H1 (cell line): ENCODE results near the gene KCNN1. TPM values are rescaled to one million over a fixed set of nuclear protein-coding genes. Genes with fewer than 3 reads are reported as not detected.

Source experiments
- CTCF ChIA-PET: fragments of 300-600 bp; sonication (Branson Sonifier 250); formaldehyde crosslinking; loops from one replicate; lab custom pipeline; 2021; ENCODE audit not compliant: partially characterized antibody; lab: Charles Lee
- POLR2A ChIA-PET: fragments of 300-600 bp; sonication (Branson Sonifier 250); formaldehyde crosslinking; loops from one replicate; lab custom pipeline; 2021; ENCODE audit warnings: inconsistent platforms; ENCODE audit not compliant: partially characterized antibody; lab: Charles Lee
- DNase-seq, 2 experiments: peaks; one replicate each; pipeline versions ENCODE4 v3.0.0 to v3.0.0-alpha.2; 2010 to 2022; ENCODE audit warnings: low spot score in 2 of 2, low read depth in 1 of 2, mixed read lengths in 1 of 2
- FAIRE-seq: peaks from 2 replicates; lab custom pipeline; 2011; peaks lifted over from hg19 to GRCh38; lab: Jason Lieb, UNC
- H2AFZ ChIP-seq: 2 replicates; pipeline ENCODE4 v1.8.1; 2012; ENCODE audit warnings: low read length, inconsistent platforms
- H2AK5ac ChIP-seq: 2 replicates; pipeline ENCODE4 v1.6.1; 2013; ENCODE audit warnings: low read depth, low read length
- H2BK120ac ChIP-seq: replicated peaks from 2 replicates; pipeline ENCODE3; 2013; ENCODE audit warnings: low read depth, low read length, inconsistent platforms
- H2BK12ac ChIP-seq: 2 replicates; pipeline ENCODE4 v1.6.1; 2013; ENCODE audit warnings: low read depth, low read length
- H2BK15ac ChIP-seq: 2 replicates; pipeline ENCODE4 v1.6.1; 2013; ENCODE audit warnings: low read length
- H2BK20ac ChIP-seq: 2 replicates; pipeline ENCODE4 v1.6.1; 2013; ENCODE audit warnings: low read length
- H2BK5ac ChIP-seq: 2 replicates; pipeline ENCODE4 v1.6.1; 2013; ENCODE audit warnings: low read depth, low read length
- H3K14ac ChIP-seq: 2 replicates; pipeline ENCODE4 v1.6.1; 2013; ENCODE audit warnings: inconsistent platforms; ENCODE audit not compliant: insufficient read length
- H3K18ac ChIP-seq: 2 replicates; pipeline ENCODE4 v1.6.1; 2013; ENCODE audit warnings: low read length; ENCODE audit errors: extremely low read depth
- H3K23ac ChIP-seq: 2 replicates; pipeline ENCODE4 v1.6.1; 2013; ENCODE audit warnings: inconsistent platforms; ENCODE audit not compliant: insufficient read length
- H3K23me2 ChIP-seq: 2 replicates; pipeline ENCODE4 v1.6.1; 2013; ENCODE audit warnings: low read depth, low read length
- H3K27ac ChIP-seq: 2 replicates; pipeline ENCODE4 v1.6.1; 2011; ENCODE audit warnings: low read depth, low read length, inconsistent platforms
- H3K27me3 ChIP-seq, 4 experiments: replicated peaks in 1 of 4; 1 replicate in 1 of 4; 2 replicates in 3 of 4; pipeline versions ENCODE4 v1.6.1 to v1.8.1; 2011 to 2013; ENCODE audit warnings: low read length in 3 of 4, mild to moderate bottlenecking in 3 of 4, inconsistent platforms in 2 of 4, mixed read lengths in 2 of 4, moderate library complexity in 1 of 4; ENCODE audit not compliant: control insufficient read depth in 3 of 4, insufficient read depth in 3 of 4; ENCODE audit errors: extremely low read depth in 1 of 4
- H3K36me3 ChIP-seq, 4 experiments: 2 replicates each; pipeline versions ENCODE4 v1.6.1 to v1.8.1; 2011 to 2013; ENCODE audit warnings: mild to moderate bottlenecking in 4 of 4, low read length in 3 of 4, moderate library complexity in 2 of 4, control low read depth in 1 of 4, inconsistent platforms in 1 of 4; ENCODE audit not compliant: insufficient read depth in 4 of 4, control insufficient read depth in 2 of 4
- H3K4ac ChIP-seq: replicated peaks from 2 replicates; pipeline ENCODE3; 2013; ENCODE audit warnings: low read length, low read depth, mixed read lengths, inconsistent platforms; ENCODE audit not compliant: insufficient read length
- H3K4me1 ChIP-seq, 4 experiments: replicated peaks in 1 of 4; 1 replicate in 1 of 4; 2 replicates in 3 of 4; pipeline versions ENCODE4 v1.6.1 to v1.8.1; 2011 to 2013; ENCODE audit warnings: low read length in 3 of 4, inconsistent platforms in 2 of 4, mixed read lengths in 1 of 4; ENCODE audit not compliant: insufficient read depth in 4 of 4, control insufficient read depth in 3 of 4
- H3K4me2 ChIP-seq, 2 experiments: 2 replicates each; pipeline versions ENCODE4 v1.6.1 to v1.8.1; 2011 to 2013; ENCODE audit warnings: low read depth in 2 of 2, low read length in 2 of 2, control low read depth in 1 of 2, inconsistent platforms in 1 of 2, mild to moderate bottlenecking in 1 of 2; ENCODE audit not compliant: insufficient read depth in 1 of 2
- H3K4me3 ChIP-seq, 4 experiments: fragments of 200-600, 300-600 bp in 1 of 4; sonication (generic), shearing (Covaris generic), sonication (Bioruptor Twin) in 1 of 4; 2 replicates each; pipeline versions ENCODE4 v1.5.1 to v1.8.1; 2011 to 2016; ENCODE audit warnings: low read length in 4 of 4, low read depth in 3 of 4, control low read depth in 2 of 4, inconsistent platforms in 2 of 4, mild to moderate bottlenecking in 2 of 4, mixed read lengths in 1 of 4, moderate library complexity in 1 of 4; ENCODE audit not compliant: insufficient read depth in 2 of 4; ENCODE audit errors: extremely low read depth in 1 of 4
- H3K56ac ChIP-seq: replicated peaks from 2 replicates; pipeline ENCODE3; 2013; ENCODE audit warnings: low read depth, mild to moderate bottlenecking, mixed read lengths, low read length, inconsistent platforms; ENCODE audit not compliant: insufficient read length
- H3K79me1 ChIP-seq: 2 replicates; pipeline ENCODE4 v1.6.1; 2013; ENCODE audit warnings: low read depth, low read length, control low read depth
- H3K79me2 ChIP-seq, 2 experiments: 2 replicates each; pipeline versions ENCODE4 v1.6.1 to v1.8.1; 2012 to 2013; ENCODE audit warnings: low read length in 2 of 2, mild to moderate bottlenecking in 2 of 2, inconsistent platforms in 1 of 2; ENCODE audit not compliant: insufficient read depth in 2 of 2, control insufficient read depth in 1 of 2
- H3K9ac ChIP-seq, 4 experiments: replicated peaks in 1 of 4; 1 replicate in 1 of 4; 2 replicates in 3 of 4; pipeline versions ENCODE4 v1.6.1 to v1.8.1; 2011 to 2013; ENCODE audit warnings: low read depth in 3 of 4, low read length in 3 of 4, control low read depth in 2 of 4, mild to moderate bottlenecking in 2 of 4, moderate library complexity in 2 of 4, inconsistent platforms in 1 of 4; ENCODE audit errors: extremely low read depth in 1 of 4
- H3K9me3 ChIP-seq, 2 experiments: 2 replicates each; pipeline versions ENCODE4 v1.6.1 to v1.8.1; 2012 to 2013; ENCODE audit warnings: mild to moderate bottlenecking in 2 of 2, moderate library complexity in 2 of 2, control low read depth in 1 of 2, inconsistent platforms in 1 of 2, low read depth in 1 of 2, low read length in 1 of 2, mixed read lengths in 1 of 2; ENCODE audit not compliant: insufficient read depth in 2 of 2
- H4K20me1 ChIP-seq, 2 experiments: replicated peaks in 1 of 2; 2 replicates each; pipeline versions ENCODE3 to v1.8.1; 2011 to 2013; ENCODE audit warnings: inconsistent platforms in 2 of 2, low read length in 2 of 2, mild to moderate bottlenecking in 1 of 2; ENCODE audit not compliant: insufficient read depth in 2 of 2, control insufficient read depth in 1 of 2
- H4K5ac ChIP-seq: 2 replicates; pipeline ENCODE4 v1.6.1; 2013; ENCODE audit warnings: low read length, low read depth, mixed read lengths, inconsistent platforms; ENCODE audit not compliant: insufficient read length
- H4K8ac ChIP-seq: 2 replicates; pipeline ENCODE4 v1.8.0; 2013; ENCODE audit warnings: mild to moderate bottlenecking, moderate library complexity, low read length, inconsistent platforms; ENCODE audit not compliant: insufficient read depth; ENCODE audit errors: extremely low read depth
- H4K91ac ChIP-seq: replicated peaks from 2 replicates; pipeline ENCODE3; 2013; ENCODE audit warnings: low read length, mixed read lengths, inconsistent platforms; ENCODE audit not compliant: insufficient read length
- ATF2 ChIP-seq: IDR thresholded peaks from 2 replicates; pipeline ENCODE4 v1.6.1; 2012; ENCODE audit warnings: low read length, inconsistent platforms
- EGR1 ChIP-seq: IDR thresholded peaks from 2 replicates; pipeline ENCODE4 v1.6.1; 2011; ENCODE audit warnings: low read depth, low read length, borderline replicate concordance
- EP300 ChIP-seq, 2 experiments: IDR thresholded peaks; 1 replicate in 1 of 2; 2 replicates in 1 of 2; pipeline ENCODE4 v1.6.1; 2011 to 2012; ENCODE audit warnings: low read depth in 2 of 2, low read length in 2 of 2, mild to moderate bottlenecking in 2 of 2, borderline replicate concordance in 1 of 2, inconsistent platforms in 1 of 2, moderate library complexity in 1 of 2
- GABPA ChIP-seq: IDR thresholded peaks from 2 replicates; pipeline ENCODE4 v1.6.1; 2011; ENCODE audit warnings: mild to moderate bottlenecking, low read length, moderate library complexity, borderline replicate concordance; ENCODE audit not compliant: insufficient read depth
- KDM5A ChIP-seq: fragments of 200-600 bp; IDR thresholded peaks from 2 replicates; pipeline ENCODE4 v1.7.1; 2012; ENCODE audit warnings: mild to moderate bottlenecking, low read length, inconsistent platforms, mixed read lengths
- MAFK ChIP-seq: IDR thresholded peaks from 2 replicates; pipeline ENCODE4 v1.6.1; 2012; ENCODE audit warnings: low read depth, mild to moderate bottlenecking, improper control_type of control experiment, low read length
- POLR2A ChIP-seq, 2 experiments: IDR thresholded peaks; 1 replicate in 1 of 2; 2 replicates in 1 of 2; pipeline ENCODE4 v1.6.1; 2011; ENCODE audit warnings: low read depth in 2 of 2, low read length in 2 of 2, mild to moderate bottlenecking in 2 of 2; ENCODE audit errors: control extremely low read depth in 1 of 2
- POU5F1 ChIP-seq: IDR thresholded peaks from 2 replicates; pipeline ENCODE4 v1.6.1; 2011; ENCODE audit warnings: low read depth, mild to moderate bottlenecking, low read length, moderate library complexity
- SP2 ChIP-seq: IDR thresholded peaks from 2 replicates; pipeline ENCODE4 v1.6.1; 2012; ENCODE audit warnings: mild to moderate bottlenecking, low read length, inconsistent platforms
- TEAD4 ChIP-seq: IDR thresholded peaks from 2 replicates; pipeline ENCODE4 v1.6.1; 2012; ENCODE audit warnings: low read depth, low read length, inconsistent platforms, mixed read lengths
- WGBS, 2 experiments: shearing (Covaris generic) in 1 of 2; methylation state at CpG; one replicate each; pipeline versions ENCODE4 v1.1.6 to v1.1.7; 2013 to 2015; ENCODE audit warnings: low lambda C conversion rate in 2 of 2, mixed read lengths in 2 of 2, inconsistent platforms in 1 of 2, low coverage in 1 of 2, missing lambda C conversion rate in 1 of 2; ENCODE audit not compliant: insufficient replicate concordance in 2 of 2, insufficient coverage in 1 of 2, insufficient read length in 1 of 2; ENCODE audit errors: extremely low coverage in 1 of 2, missing lambda C conversion rate in 1 of 2; 5-methylcytosine and 5-hydroxymethylcytosine counted together
- polyA plus RNA-seq, 7 experiments: library from polyadenylated mRNA; depleted of rRNA in 3 of 7; stranded (reverse) in 5 of 7; unstranded in 2 of 7; fragments of >200 nt in 5 of 7; fragments of 200-250 nt in 2 of 7; gene quantifications; 1 replicate in 5 of 7; 2 replicates in 1 of 7; 4 replicates in 1 of 7; pipeline versions ENCODE4 v1.2.1 to v1.2.3, GENCODE V29; 2011 to 2013; ENCODE audit warnings: missing spikeins in 2 of 7, mixed read lengths in 2 of 7
- total RNA-seq: library from RNA; stranded (reverse); fragmentation: NEBNext Ultra II Directional; extraction: Animal tissue kit (Norgen Biotek cat#: 25700); gene quantifications from 2 replicates; pipeline ENCODE4 v1.2.1, GENCODE V29; 2021

The KCNN1 gene
- total and polyA plus RNA-seq, 2 of the 8 experiments (the other 6 are each of a cell fraction or from before 2014, with no cell fraction given): 11.0 to 12.5 TPM

DNA sequence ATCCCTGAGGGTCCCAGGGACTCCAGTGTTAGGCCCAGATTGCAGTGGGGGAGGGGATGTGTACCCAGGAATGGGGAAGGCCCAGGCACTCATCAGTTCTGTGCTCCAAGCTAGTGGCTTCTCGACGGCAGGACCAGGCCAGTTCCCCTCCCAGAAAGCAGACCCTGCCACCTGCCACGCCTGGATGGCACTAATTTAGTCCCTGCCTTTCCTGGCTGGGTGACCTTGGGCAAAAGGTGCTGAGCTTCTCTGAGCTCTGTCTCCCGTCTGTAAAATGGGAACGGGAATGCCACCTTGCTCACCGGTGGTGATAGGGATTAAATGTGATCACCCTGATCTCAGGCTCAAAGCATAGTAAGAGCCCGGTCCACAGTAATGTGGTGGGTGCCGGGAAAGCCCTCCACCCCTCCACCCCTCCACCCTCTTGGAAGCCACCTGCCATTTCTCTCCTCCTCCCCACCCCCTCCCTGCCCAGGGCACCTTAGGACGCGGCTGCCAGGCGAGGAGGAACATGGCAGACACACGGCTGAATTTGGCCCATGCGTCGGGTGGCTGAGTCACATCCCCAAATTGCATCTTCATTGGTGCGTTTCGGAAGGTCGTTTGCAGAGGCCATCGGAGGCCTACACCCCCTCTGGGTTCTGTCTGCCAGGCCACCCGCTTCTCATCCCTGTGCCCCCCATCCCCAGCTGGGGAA is 2.3 kb downstream of the KCNN1 start:
- Histone ChIP-seq H3K79me1 (no peaks in the 10 kb centered on the region), H4K5ac (no peak overlapping the region), H3K27me3 (peaks cover 0 to 9% (median 3%) of the 10 kb centered on the region in 4 experiments; a peak in 3 of 7 replicates), H3K4me1 (peaks cover 3 to 14% (median 7%) of the 10 kb centered on the region in 4 experiments), H3K4me3 (no peak overlapping the region), H2AK5ac (no peak overlapping the region), H3K4me2 (no peak overlapping the region), H2BK120ac (no peak overlapping the region), H3K23ac (no peak overlapping the region), H4K91ac (no peak overlapping the region), H2AFZ (no peak overlapping the region), H3K79me2 (no peaks in the 10 kb centered on the region), H2BK20ac (no peak overlapping the region), H3K9ac (no peak overlapping the region), H4K20me1 (peaks cover 0 to 2% of the 10 kb centered on the region in 2 experiments), H3K27ac (no peak overlapping the region), H2BK12ac (no peak overlapping the region), H2BK15ac (no peak overlapping the region; the same call in 1 of the 2 replicates), H3K14ac (no peak overlapping the region), H3K23me2 (peaks cover 3% of the 10 kb centered on the region), H3K9me3 (no peaks in the 10 kb centered on the region), H4K8ac (peak overlapping the region; percentile 36; the same call in 1 of the 2 replicates), H3K18ac (no peak overlapping the region; the same call in 1 of the 2 replicates), H2BK5ac (no peak overlapping the region), H3K36me3 (peaks cover 0 to 3% (median 0%) of the 10 kb centered on the region in 4 experiments; a peak in 2 of 8 replicates), H3K56ac (no peak overlapping the region), H3K4ac (peak overlapping the region; percentile 64)
- WGBS, 2 experiments: 79% methylated on average over 19 of the region's 19 CpGs; no CpG with 5 or more reads in 1 of the 2 experiments
- CTCF ChIA-PET: interaction anchor here (0.6 to 4.0 kb wide), 9 partner anchors 8 to 366 kb away, joined by 3 to 18 read pairs (median 4); no protein-coding TSS in a partner anchor
- POLR2A ChIA-PET: interaction anchor here (1.3 to 6.8 kb wide), 5 partner anchors 8 to 110 kb away, joined by 3 to 23 read pairs (median 5); partner anchors contain the start of gene RPL18A
- TF ChIP-seq TEAD4: no peak
- TF ChIP-seq POLR2A (IDR thresholded peaks at IDR 0.05; ENCODE audit: control extremely low read depth in 1 of 2, low read depth in 2 of 2, low read length in 2 of 2): no peak
- no peak for TF ChIP-seq POU5F1
- TF ChIP-seq SP2: no peak
- TF ChIP-seq KDM5A: no peak
- no peak for TF ChIP-seq MAFK
- TF ChIP-seq EP300 (IDR thresholded peaks at IDR 0.05; ENCODE audit: borderline replicate concordance in 1 of 2, low read depth in 2 of 2, low read length in 2 of 2): no peak
- TF ChIP-seq GABPA: no peak
- no peak for TF ChIP-seq EGR1
- no peak for TF ChIP-seq ATF2
- DNase-seq: no peak
- FAIRE-seq: no peak
